Thyroid gland (tissue), 4 donors: Measurements from ENCODE around the gene GPR143. TPM values are rescaled to one million over a fixed set of nuclear protein-coding genes. Genes with fewer than 3 reads are reported as not detected.

Experiments
- DNase-seq, 2 donors: peaks; one replicate each; pipeline ENCODE4 v3.0.0-alpha.2; 2019
- H3K27ac ChIP-seq, 3 donors: fragments of 200-600 bp; sonication (generic); 1 replicate in 2 of 3; 2 replicates in 1 of 3; pipeline ENCODE4 v1.5.1; 2016 to 2019; ENCODE audit warnings: mild to moderate bottlenecking in 1 of 3, moderate library complexity in 1 of 3
- H3K27me3 ChIP-seq: fragments of 200-600 bp; sonication (generic); one replicate; pipeline ENCODE4 v1.5.1; 2019
- H3K36me3 ChIP-seq, 2 donors: fragments of 200-600 bp; sonication (generic); one replicate each; pipeline ENCODE4 v1.5.1; 2016 to 2019
- H3K4me1 ChIP-seq, 2 donors: fragments of 200-600 bp; sonication (generic); one replicate each; pipeline ENCODE4 v1.5.1; 2017 to 2019
- H3K4me3 ChIP-seq, 3 donors: fragments of 200-600 bp; sonication (generic); replicated peaks in 1 of 3; 1 replicate in 2 of 3; 2 replicates in 1 of 3; pipeline ENCODE4 v1.5.1; 2016; ENCODE audit warnings: mild to moderate bottlenecking in 1 of 3
- H3K9me3 ChIP-seq: fragments of 200-600 bp; sonication (generic); one replicate; pipeline ENCODE4 v1.5.1; 2017
- POLR2A ChIP-seq, 2 donors: fragments of 450-650 bp; IDR thresholded peaks; one replicate each; pipeline ENCODE4 v1.6.1; 2017; ENCODE audit warnings: antibody characterized with exemption in 2 of 2, mild to moderate bottlenecking in 2 of 2, moderate library complexity in 1 of 2
- WGBS, 2 donors: methylation state at CpG; one replicate each; pipeline ENCODE4 v1.1.5; 2017; 5-methylcytosine and 5-hydroxymethylcytosine counted together
- intact Hi-C: fragments of 100-400 bp; cut with DNase I; formaldehyde crosslinking; loops from one replicate; pipeline ENCODE4 v1.15.1; 2023
- total RNA-seq, 4 donors: library from RNA; depleted of rRNA; stranded (reverse); fragments of >200 nt; gene quantifications; one replicate each; pipeline ENCODE4 v1.2.3, GENCODE V29; 2016
- TF ChIP-seq, protein P1 (sequence below), 6 experiments: fragments of 200-600 bp in 3 of 6; fragments of 450-650 bp in 3 of 6; sonication (generic) in 3 of 6; IDR thresholded peaks; one replicate each; pipeline ENCODE4 v1.5.1; 2016 to 2019; ENCODE audit warnings: antibody characterized with exemption in 6 of 6, mild to moderate bottlenecking in 2 of 6, inconsistent platforms in 1 of 6, moderate library complexity in 1 of 6

The GPR143 gene
- total RNA-seq, 4 donors from 2014 or later: 1.7 to 4.9 (median 3.4) TPM

GRCh38 chrX:9767375-9767774, 1.7 kb upstream of the GPR143 start:
- no peak for TF ChIP-seq POLR2A (IDR thresholded peaks at IDR 0.05)
- TF ChIP-seq, protein P1, sequence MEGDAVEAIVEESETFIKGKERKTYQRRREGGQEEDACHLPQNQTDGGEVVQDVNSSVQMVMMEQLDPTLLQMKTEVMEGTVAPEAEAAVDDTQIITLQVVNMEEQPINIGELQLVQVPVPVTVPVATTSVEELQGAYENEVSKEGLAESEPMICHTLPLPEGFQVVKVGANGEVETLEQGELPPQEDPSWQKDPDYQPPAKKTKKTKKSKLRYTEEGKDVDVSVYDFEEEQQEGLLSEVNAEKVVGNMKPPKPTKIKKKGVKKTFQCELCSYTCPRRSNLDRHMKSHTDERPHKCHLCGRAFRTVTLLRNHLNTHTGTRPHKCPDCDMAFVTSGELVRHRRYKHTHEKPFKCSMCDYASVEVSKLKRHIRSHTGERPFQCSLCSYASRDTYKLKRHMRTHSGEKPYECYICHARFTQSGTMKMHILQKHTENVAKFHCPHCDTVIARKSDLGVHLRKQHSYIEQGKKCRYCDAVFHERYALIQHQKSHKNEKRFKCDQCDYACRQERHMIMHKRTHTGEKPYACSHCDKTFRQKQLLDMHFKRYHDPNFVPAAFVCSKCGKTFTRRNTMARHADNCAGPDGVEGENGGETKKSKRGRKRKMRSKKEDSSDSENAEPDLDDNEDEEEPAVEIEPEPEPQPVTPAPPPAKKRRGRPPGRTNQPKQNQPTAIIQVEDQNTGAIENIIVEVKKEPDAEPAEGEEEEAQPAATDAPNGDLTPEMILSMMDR (IDR thresholded peaks at IDR 0.05): no peak
- Histone ChIP-seq H3K27me3 (no peaks in the 10 kb centered on the region), H3K27ac (no peak overlapping the region), H3K36me3 (no peaks in the 10 kb centered on the region), H3K4me1 (no peaks in the 10 kb centered on the region), H3K4me3 (no peak overlapping the region), H3K9me3 (no peaks in the 10 kb centered on the region)
- 62 to 68% methylated on average over 4 of the region's 6 CpGs for WGBS, 2 donors
- DNase-seq: no peak
- intact Hi-C loops: no loop called here

DNA sequence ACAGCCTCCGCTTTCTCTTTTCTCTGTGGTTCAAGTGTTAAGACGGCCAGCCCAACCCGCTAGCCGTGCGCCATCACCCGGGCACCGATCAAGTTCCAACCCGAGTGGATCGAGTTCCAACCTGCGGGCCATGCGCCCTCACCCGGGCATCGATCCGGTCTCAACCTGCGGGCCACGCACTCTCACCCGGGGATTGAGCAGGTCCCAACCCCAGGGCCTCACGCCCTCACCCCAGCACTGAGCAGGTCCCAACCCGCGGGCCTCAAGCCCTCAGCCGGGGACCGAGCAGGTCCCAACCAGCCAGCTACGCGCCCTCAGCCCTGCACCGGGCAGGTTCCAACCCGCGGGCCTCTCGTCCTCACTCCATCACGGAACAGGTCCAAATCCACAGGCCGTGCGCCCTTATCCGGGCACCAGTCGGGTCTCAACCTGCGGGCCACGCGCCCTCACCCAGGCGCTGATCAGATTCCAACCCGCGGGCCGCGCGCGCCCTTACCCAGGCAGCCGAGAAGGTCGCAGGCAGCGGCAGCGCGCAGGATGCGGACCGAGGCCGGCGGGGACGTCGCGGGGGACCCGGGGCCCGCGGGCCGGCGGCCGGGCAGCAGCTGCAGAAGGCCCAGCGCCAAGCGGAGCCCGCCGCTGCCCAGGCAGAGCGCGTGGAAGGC, 443 bp downstream of the GPR143 start:
- Histone ChIP-seq H3K4me3 (no peak overlapping the region), H3K27me3 (no peaks in the 10 kb centered on the region), H3K27ac (no peak overlapping the region), H3K9me3 (no peaks in the 10 kb centered on the region), H3K36me3 (no peaks in the 10 kb centered on the region), H3K4me1 (no peaks in the 10 kb centered on the region)
- 15 to 35% methylated on average over 4 to 5 of the region's 67 CpGs for WGBS, 2 donors
- intact Hi-C loops: no loop called here
- peak in 1 of 2 donors; percentile 1 for DNase-seq
- TF ChIP-seq POLR2A (IDR thresholded peaks at IDR 0.05): no peak
- TF ChIP-seq, protein P1 (IDR thresholded peaks at IDR 0.05): no peak

GRCh38 chrX:9759337-9759736, 6.3 kb downstream of the GPR143 start:
- DNase-seq: no peak
- H3K9me3 ChIP-seq: no peaks in the 10 kb centered on the region
- no peaks in the 10 kb centered on the region for H3K4me1 ChIP-seq
- intact Hi-C loops: no loop called here
- 79 to 80% methylated on average over 2 to 6 of the region's 8 CpGs for WGBS, 2 donors
- no peak overlapping the region for H3K27ac ChIP-seq
- H3K4me3 ChIP-seq: no peak overlapping the region
- no peaks in the 10 kb centered on the region for H3K27me3 ChIP-seq
- TF ChIP-seq, protein P1 (IDR thresholded peaks at IDR 0.05): no peak
- no peak for TF ChIP-seq POLR2A (IDR thresholded peaks at IDR 0.05)
- H3K36me3 ChIP-seq: no peaks in the 10 kb centered on the region

GRCh38 chrX:9758021-9758638, 7.5 kb downstream of the GPR143 start:
- Histone ChIP-seq H3K27me3 (no peaks in the 10 kb centered on the region), H3K36me3 (no peaks in the 10 kb centered on the region), H3K4me1 (no peaks in the 10 kb centered on the region), H3K9me3 (no peaks in the 10 kb centered on the region), H3K4me3 (no peak overlapping the region), H3K27ac (no peak overlapping the region)
- TF ChIP-seq, protein P1 (IDR thresholded peaks at IDR 0.05): no peak
- no peak for TF ChIP-seq POLR2A (IDR thresholded peaks at IDR 0.05)
- no peak for DNase-seq
- intact Hi-C loops: no loop called here
- 77 to 79% methylated on average over 3 to 4 of the region's 4 CpGs for WGBS, 2 donors

- Histone ChIP-seq H3K4me3 (no peak overlapping the region), H3K4me1 (no peaks in the 10 kb centered on the region), H3K27me3 (no peaks in the 10 kb centered on the region), H3K9me3 (no peaks in the 10 kb centered on the region), H3K27ac (no peak overlapping the region), H3K36me3 (no peaks in the 10 kb centered on the region)
- intact Hi-C loops: no loop called here
- no peak for DNase-seq
- 91 to 96% methylated on average over 7 of the region's 7 CpGs for WGBS, 2 donors
- TF ChIP-seq, protein P1 (IDR thresholded peaks at IDR 0.05): no peak
- no peak for TF ChIP-seq POLR2A (IDR thresholded peaks at IDR 0.05)
These were observed 8.3 kb downstream of the GPR143 start for GRCh38 chrX:9757366-9757765.
